K562 (cell line): ENCODE results near the gene CCDC28B. TPM values are rescaled to one million over a fixed set of nuclear protein-coding genes. Genes with fewer than 3 reads are reported as not detected.

Experiments
- BRD4 ChIP-seq: fragments of 200-600 bp; sonication (generic); IDR thresholded peaks from 2 replicates; pipeline ENCODE4 v1.6.1; 2017; ENCODE audit warnings: inconsistent platforms
- CBX2 ChIP-seq: fragments of 200-600 bp; sonication (generic); IDR thresholded peaks from one replicate; pipeline ENCODE4 v1.6.1; 2012; ENCODE audit warnings: mild to moderate bottlenecking, low read length, inconsistent platforms; ENCODE audit not compliant: insufficient read depth, poor library complexity, severe bottlenecking
- CGGBP1 ChIP-seq: fragments of 250-450 bp; sonication (Bioruptor Pico); IDR thresholded peaks from 2 replicates; pipeline ENCODE4 v1.9.0; 2021; ENCODE audit warnings: mild to moderate bottlenecking
- CLOCK ChIP-seq: fragments of 250-450 bp; sonication (Bioruptor Pico); IDR thresholded peaks from 2 replicates; pipeline ENCODE4 v1.4.0; 2020; ENCODE audit warnings: mild to moderate bottlenecking, moderate library complexity, borderline replicate concordance
- FUS ChIP-seq: fragments of 200-400 bp; formaldehyde crosslinking; optimal IDR thresholded peaks from 2 replicates; pipeline ENCODE3; 2017; ENCODE audit warnings: low read depth, low read length
- HSF4 ChIP-seq: fragments of 250-450 bp; sonication (Bioruptor Pico); IDR thresholded peaks from 2 replicates; pipeline ENCODE4 v2.1.2; 2022; ENCODE audit warnings: mild to moderate bottlenecking, moderate library complexity, borderline replicate concordance
- NCOR1 ChIP-seq: fragments of 450-650 bp; IDR thresholded peaks from 2 replicates; pipeline ENCODE4 v1.6.1; 2016; ENCODE audit warnings: mild to moderate bottlenecking, moderate library complexity
- POLR3A ChIP-seq: IDR thresholded peaks from 2 replicates; pipeline ENCODE4 v1.6.1; 2011; ENCODE audit warnings: borderline replicate concordance, mild to moderate bottlenecking, moderate library complexity; ENCODE audit not compliant: insufficient read length, insufficient read depth; ENCODE audit errors: extremely low read depth
- PRMT5 ChIP-seq: sonication (generic); formaldehyde crosslinking; IDR thresholded peaks from 2 replicates; pipeline ENCODE4 v1.5.0; 2020; ENCODE audit warnings: missing genetic modification reagents
- STAT5A ChIP-seq: IDR thresholded peaks from 2 replicates; pipeline ENCODE4 v1.6.1; 2012; ENCODE audit warnings: low read length, inconsistent platforms, borderline replicate concordance
- TOE1 ChIP-seq, 2 experiments: fragments of 450-650 bp in 1 of 2; sonication (generic) in 1 of 2; formaldehyde crosslinking in 1 of 2; IDR thresholded peaks; 2 replicates each; pipeline versions ENCODE4 v1.7.1 to v1.8.0; 2016 to 2022; ENCODE audit warnings: borderline replicate concordance in 2 of 2, mild to moderate bottlenecking in 2 of 2, antibody characterized with exemption in 1 of 2, inconsistent platforms in 1 of 2, low read depth in 1 of 2, missing genetic modification reagents in 1 of 2, moderate library complexity in 1 of 2
- ZFP1 ChIP-seq: fragments of 450-650 bp; formaldehyde crosslinking; IDR thresholded peaks from 2 replicates; pipeline ENCODE4 v1.4.0; 2020; ENCODE audit warnings: mild to moderate bottlenecking, mixed read lengths
- ZFP30 ChIP-seq: fragments of 250-450 bp; sonication (Bioruptor Pico); IDR thresholded peaks from 2 replicates; pipeline ENCODE4 v1.8.0; 2022; ENCODE audit warnings: moderate library complexity, mild to moderate bottlenecking, inconsistent platforms, borderline replicate concordance
- ZKSCAN1 ChIP-seq: fragments of 150-350 bp; IDR thresholded peaks from 2 replicates; pipeline ENCODE4 v1.6.1; 2016; ENCODE audit warnings: low read depth, low read length
- ZNF232 ChIP-seq: sonication (generic); formaldehyde crosslinking; IDR thresholded peaks from 2 replicates; pipeline ENCODE4 v1.8.0; 2022; ENCODE audit warnings: mild to moderate bottlenecking, missing genetic modification reagents
- ZNF316 ChIP-seq: fragments of 450-650 bp; IDR thresholded peaks from 2 replicates; pipeline ENCODE4 v1.6.1; 2016
- ZNF518B ChIP-seq: fragments of 250-450 bp; sonication (Bioruptor Pico); IDR thresholded peaks from 2 replicates; pipeline ENCODE4 v1.5.0; 2021; ENCODE audit warnings: mild to moderate bottlenecking, moderate library complexity
- polyA plus RNA-seq, 8 experiments: library from polyadenylated mRNA; depleted of rRNA in 4 of 8; stranded (reverse) in 5 of 8; unstranded in 3 of 8; fragments of >200 nt; fragmentation: Nextera tagmentation in 2 of 8; fragmentation: Illumina TruSeq in 1 of 8; extraction: Ambion mirVana in 2 of 8; extraction: Trizol in 1 of 8; gene quantifications; 2 replicates each; pipeline versions ENCODE4 v1.2.1 to v1.2.3, GENCODE V29; 2011 to 2014; ENCODE audit warnings: inconsistent platforms in 1 of 8, missing spikeins in 1 of 8
- total RNA-seq, 7 experiments: library from RNA; depleted of rRNA in 6 of 7; stranded (reverse); fragments of >200 nt in 6 of 7; fragmentation: Illumina TruSeq in 2 of 7; extraction: Trizol in 2 of 7; gene quantifications; 2 replicates each; pipeline versions ENCODE4 v1.2.1 to v1.2.3, GENCODE V29; 2011 to 2021; ENCODE audit warnings: low replicate concordance in 1 of 7

The CCDC28B gene
- total and polyA plus RNA-seq, 9 of the 15 experiments (the other 6 are each of a cell fraction or from before 2014, with no cell fraction given): 5.7 to 54.5 (median 31.7) TPM

GRCh38 chr1:32179443-32180185 lies 20.8 kb upstream of the CCDC28B start, which contains the start of gene TXLNA (continued):
- TF ChIP-seq ZNF518B (CRISPR knock-in tag): no peak
- TF ChIP-seq HSF4 (CRISPR knock-in tag): 0 out of 2 replicates have a peak, but pooled peaks have one; percentile 37
- TF ChIP-seq CLOCK (CRISPR knock-in tag): no peak
- no peak for TF ChIP-seq POLR3A
- TF ChIP-seq PRMT5 (CRISPR knock-in tag): no peak
- no peak for TF ChIP-seq ZFP1 (CRISPR knock-in tag)
- TF ChIP-seq CGGBP1: no peak
- no peak for TF ChIP-seq ZNF232 (CRISPR knock-in tag)
- no peak for TF ChIP-seq NCOR1
- no peak for TF ChIP-seq ZFP30 (CRISPR knock-in tag)
- TF ChIP-seq STAT5A: no peak
- no peak for TF ChIP-seq ZKSCAN1
- peak; percentile 83 for TF ChIP-seq BRD4
- no peak for TF ChIP-seq CBX2
- 0 out of 2 replicates have a peak, but pooled peaks have one; percentile 62 for TF ChIP-seq TOE1 (IDR thresholded peaks at IDR 0.05; ENCODE audit: borderline replicate concordance)
- TF ChIP-seq TOE1 (CRISPR knock-in tag; IDR thresholded peaks at IDR 0.05; ENCODE audit: borderline replicate concordance, low read depth): peak; percentile 78
- no peak for TF ChIP-seq ZNF316
- TF ChIP-seq FUS: no peak
